ENCODE data around the gene FAR2. TPM values are rescaled to one million over a fixed set of nuclear protein-coding genes. Genes with fewer than 3 reads are reported as not detected.

Gene FAR2
- polyA plus RNA-seq, 1 donor (not counting 4 experiments of a cell fraction or from before 2014, with no cell fraction given): 9.2 TPM

- DNase-seq (ENCODE audit: low read depth, low spot score) (no peak), FAIRE-seq (no peak)
- dilution Hi-C loops (cut with MboI; ENCODE audit: extremely low pct_ligation_motif_present, low sequenced_read_pairs): no loop called here
These were observed 76.8 kb downstream of the FAR2 start for GRCh38 chr12:29225834-29226233.

GRCh38 chr12:29226616-29227015 is 77.5 kb downstream of the FAR2 start:
- no peak overlapping the region for H3K4me2 ChIP-seq (ENCODE audit: control insufficient read depth, extremely low read depth, insufficient read depth, low read depth, low read length)
- FAIRE-seq: no peak

More at GRCh38 chr12:29225834-29226233, 76.8 kb downstream of the FAR2 start:
- Histone ChIP-seq H3K9me3 (ENCODE audit: control insufficient read depth, low read depth, low read length) (no peaks in the 10 kb centered on the region), H3K36me3 (ENCODE audit: control insufficient read depth in 2 of 2, extremely low read depth in 1 of 2, insufficient read depth in 2 of 2, low read length in 2 of 2) (no peaks in the 10 kb centered on the region), H4K20me1 (ENCODE audit: control insufficient read depth, extremely low read depth, insufficient read depth, low read length) (no peaks in the 10 kb centered on the region), H3K27ac (ENCODE audit: control insufficient read depth, insufficient read depth, low read length) (no peak overlapping the region), H3K79me2 (ENCODE audit: control insufficient read depth, insufficient read depth, low read length) (no peaks in the 10 kb centered on the region), H3K9ac (ENCODE audit: control insufficient read depth, extremely low read depth, insufficient read depth, low read length) (no peak overlapping the region), H3K27me3 (ENCODE audit: control insufficient read depth, extremely low read depth, insufficient read depth, low read length) (no peaks in the 10 kb centered on the region), H3K4me3 (ENCODE audit: control insufficient read depth in 2 of 3, extremely low read depth in 1 of 3, insufficient read depth in 2 of 3, low read depth in 1 of 3, low read length in 3 of 3) (no peak overlapping the region), H3K9me1 (ENCODE audit: control insufficient read depth, extremely low read depth, insufficient read depth, low read length) (no peaks in the 10 kb centered on the region), H3K4me2 (ENCODE audit: control insufficient read depth, extremely low read depth, insufficient read depth, low read depth, low read length) (no peak overlapping the region), H3K4me1 (ENCODE audit: control insufficient read depth, extremely low read depth, insufficient read depth, low read length) (peaks cover 2% of the 10 kb centered on the region), H2AFZ (ENCODE audit: control insufficient read depth, low read length) (no peak overlapping the region)
- TF ChIP-seq CTCF (optimal IDR thresholded peaks at IDR 0.05 in 1 of 3, IDR thresholded peaks at IDR 0.05 in 1 of 3, conservative IDR thresholded peaks at IDR 0.05 in 1 of 3; ENCODE audit: extremely low read depth in 1 of 3, insufficient read depth in 2 of 3, low read length in 3 of 3) (no peak), EZH2 (IDR thresholded peaks at IDR 0.05; ENCODE audit: low read length) (no peak)

More at GRCh38 chr12:29226616-29227015, 77.5 kb downstream of the FAR2 start:
- no peaks in the 10 kb centered on the region for H3K79me2 ChIP-seq (ENCODE audit: control insufficient read depth, insufficient read depth, low read length)
- no peaks in the 10 kb centered on the region for H3K36me3 ChIP-seq (ENCODE audit: control insufficient read depth in 2 of 2, extremely low read depth in 1 of 2, insufficient read depth in 2 of 2, low read length in 2 of 2)
- H3K27ac ChIP-seq (ENCODE audit: control insufficient read depth, insufficient read depth, low read length): no peak overlapping the region
- no peaks in the 10 kb centered on the region for H3K27me3 ChIP-seq (ENCODE audit: control insufficient read depth, extremely low read depth, insufficient read depth, low read length)
- H3K4me3 ChIP-seq (ENCODE audit: control insufficient read depth in 2 of 3, extremely low read depth in 1 of 3, insufficient read depth in 2 of 3, low read depth in 1 of 3, low read length in 3 of 3): no peak overlapping the region
- H3K9ac ChIP-seq (ENCODE audit: control insufficient read depth, extremely low read depth, insufficient read depth, low read length): no peak overlapping the region
- no peak for DNase-seq (ENCODE audit: low read depth, low spot score)
- TF ChIP-seq CTCF (optimal IDR thresholded peaks at IDR 0.05 in 1 of 3, IDR thresholded peaks at IDR 0.05 in 1 of 3, conservative IDR thresholded peaks at IDR 0.05 in 1 of 3; ENCODE audit: extremely low read depth in 1 of 3, insufficient read depth in 2 of 3, low read length in 3 of 3): no peak
- no peak for TF ChIP-seq EZH2 (IDR thresholded peaks at IDR 0.05; ENCODE audit: low read length)
- H3K9me1 ChIP-seq (ENCODE audit: control insufficient read depth, extremely low read depth, insufficient read depth, low read length): no peaks in the 10 kb centered on the region
- dilution Hi-C loops (cut with MboI; ENCODE audit: extremely low pct_ligation_motif_present, low sequenced_read_pairs): no loop called here
- no peaks in the 10 kb centered on the region for H4K20me1 ChIP-seq (ENCODE audit: control insufficient read depth, extremely low read depth, insufficient read depth, low read length)
- peaks cover 2% of the 10 kb centered on the region for H3K4me1 ChIP-seq (ENCODE audit: control insufficient read depth, extremely low read depth, insufficient read depth, low read length)
- no peak overlapping the region for H2AFZ ChIP-seq (ENCODE audit: control insufficient read depth, low read length)
- no peaks in the 10 kb centered on the region for H3K9me3 ChIP-seq (ENCODE audit: control insufficient read depth, low read depth, low read length)

All from keratinocyte (primary cell).